GM20000 (cell line): ENCODE data around the gene ITPR2.
"Not testable (repeated sequence)": the region's sequence is repeated elsewhere in the genome, so short reads cannot be mapped to it uniquely, and the experiment has no call there.

ENCODE experiments used
- DNase-seq: peaks from one replicate; pipeline ENCODE4 v3.0.0; 2012; ENCODE audit warnings: low spot score
- CTCF ChIP-seq: IDR thresholded peaks from 2 replicates; pipeline ENCODE4 v1.5.1; 2012; ENCODE audit warnings: mild to moderate bottlenecking, control low read depth; ENCODE audit errors: extremely low read depth, missing control alignments

Gene ITPR2

GRCh38 chr12:26786491-26786864, 46.5 kb downstream of the ITPR2 start:
- DNase-seq = no peak
- no peak for TF ChIP-seq CTCF

- DNase-seq = not testable (repeated sequence)
Measured at GRCh38 chr12:26783816-26784379, 49.1 kb downstream of the ITPR2 start.

GRCh38 chr12:26783131-26783526, 49.9 kb downstream of the ITPR2 start:
- TF ChIP-seq CTCF = no peak
- DNase-seq = no peak

GRCh38 chr12:26782372-26783130, 50.4 kb downstream of the ITPR2 start:
- TF ChIP-seq CTCF = no peak

GRCh38 chr12:26780656-26781055, 52.3 kb downstream of the ITPR2 start:
- not testable (repeated sequence) for DNase-seq

More at GRCh38 chr12:26782372-26783130, 50.4 kb downstream of the ITPR2 start:
- DNase-seq = no peak

GRCh38 chr12:26778173-26778775, 54.7 kb downstream of the ITPR2 start:
- not testable (repeated sequence) for DNase-seq

GRCh38 chr12:26777236-26777635, 55.8 kb downstream of the ITPR2 start:
- TF ChIP-seq CTCF = no peak
- no peak for DNase-seq

- not testable (repeated sequence) for DNase-seq
Measured at GRCh38 chr12:26775991-26776390, 57.0 kb downstream of the ITPR2 start.

- no peak for DNase-seq
- TF ChIP-seq CTCF = no peak
Measured at GRCh38 chr12:26773313-26774104, 59.5 kb downstream of the ITPR2 start.
